NCI-H1417 treated with DMSO at 0.1 percent for 48 hours (cell line): Measurements from ENCODE around the gene FLNA.
"Not testable (repeated sequence)": the region's sequence is repeated elsewhere in the genome, so short reads cannot be mapped to it uniquely, and the experiment has no call there.

Experiments
- DNase-seq: peaks from one replicate; lab custom pipeline; 2025; lab: John Stamatoyannopoulos, UW

The FLNA gene

GRCh38 chrX:154358829-154359228 lies 15.6 kb downstream of the FLNA start:
- DNase-seq = no peak

- no peak for DNase-seq
Observed at GRCh38 chrX:154358011-154358410, 16.4 kb downstream of the FLNA start.

GRCh38 chrX:154357205-154357604 lies 17.2 kb downstream of the FLNA start:
- no peak for DNase-seq

- no peak for DNase-seq
Observed at GRCh38 chrX:154356596-154356995, 17.8 kb downstream of the FLNA start.

GRCh38 chrX:154355776-154356140 lies 18.7 kb downstream of the FLNA start:
- no peak for DNase-seq

- DNase-seq = no peak
Observed at GRCh38 chrX:154355094-154355775, 19.2 kb downstream of the FLNA start.

GRCh38 chrX:154354516-154354915 lies 19.9 kb downstream of the FLNA start:
- DNase-seq = no peak

GRCh38 chrX:154354013-154354412 lies 20.4 kb downstream of the FLNA start:
- no peak for DNase-seq

GRCh38 chrX:154353172-154353843 lies 21.1 kb downstream of the FLNA start:
- DNase-seq = no peak

- DNase-seq = no peak
Observed at GRCh38 chrX:154352466-154352865, 22.0 kb downstream of the FLNA start.

GRCh38 chrX:154352012-154352401 lies 22.4 kb downstream of the FLNA start:
- no peak for DNase-seq

- no peak for DNase-seq
Observed at GRCh38 chrX:154351183-154352011, 23.0 kb downstream of the FLNA start.

GRCh38 chrX:154350429-154351182 lies 23.8 kb downstream of the FLNA start:
- DNase-seq = no peak

- DNase-seq = no peak
Observed at GRCh38 chrX:154349979-154350378, 24.5 kb downstream of the FLNA start.

GRCh38 chrX:154349359-154349935 lies 25.0 kb downstream of the FLNA start:
- no peak for DNase-seq

GRCh38 chrX:154348646-154349358 lies 25.6 kb downstream of the FLNA start:
- no peak for DNase-seq

GRCh38 chrX:154348114-154348531 lies 26.3 kb downstream of the FLNA start:
- no peak for DNase-seq

GRCh38 chrX:154343620-154344019 lies 30.8 kb downstream of the FLNA start:
- DNase-seq = not testable (repeated sequence)

GRCh38 chrX:154343063-154343462 lies 31.4 kb downstream of the FLNA start:
- DNase-seq = not testable (repeated sequence)

- DNase-seq = not testable (repeated sequence)
Observed at GRCh38 chrX:154341399-154342298, 32.8 kb downstream of the FLNA start.
